Right ventricle myocardium superior (tissue), 1 donor: Measurements from ENCODE around the gene BAIAP3. TPM values are rescaled to one million over a fixed set of nuclear protein-coding genes. Genes with fewer than 3 reads are reported as not detected.
A peak's percentile ranks its signal among the peaks of the same experiment; 100 is the strongest.

ENCODE experiments used
- ATAC-seq: fragments of 200-7000 bp; cut with Tn5 transposase; one replicate; pipeline ENCODE4 v1.9.1; 2020; ENCODE audit warnings: mild to moderate bottlenecking; ENCODE audit not compliant: poor library complexity
- DNase-seq: peaks from one replicate; pipeline ENCODE4 v3.0.0-alpha.2; 2020
- intact Hi-C: fragments of 100-400 bp; cut with DNase I; formaldehyde crosslinking; loops from one replicate; pipeline ENCODE4 v1.11.2; 2022
- total RNA-seq: library from RNA; stranded (reverse); fragmentation: NEBNext Ultra II Directional; extraction: Animal tissue kit (Norgen Biotek cat#: 25700); gene quantifications from one replicate; pipeline ENCODE4 v1.2.1, GENCODE V29; 2021
- donor health status: DM: no; HTN: yes; CAD: no; lungs with severe emphysema.

The BAIAP3 gene
- total RNA-seq, 1 donor from 2014 or later: 3.7 TPM

DNA sequence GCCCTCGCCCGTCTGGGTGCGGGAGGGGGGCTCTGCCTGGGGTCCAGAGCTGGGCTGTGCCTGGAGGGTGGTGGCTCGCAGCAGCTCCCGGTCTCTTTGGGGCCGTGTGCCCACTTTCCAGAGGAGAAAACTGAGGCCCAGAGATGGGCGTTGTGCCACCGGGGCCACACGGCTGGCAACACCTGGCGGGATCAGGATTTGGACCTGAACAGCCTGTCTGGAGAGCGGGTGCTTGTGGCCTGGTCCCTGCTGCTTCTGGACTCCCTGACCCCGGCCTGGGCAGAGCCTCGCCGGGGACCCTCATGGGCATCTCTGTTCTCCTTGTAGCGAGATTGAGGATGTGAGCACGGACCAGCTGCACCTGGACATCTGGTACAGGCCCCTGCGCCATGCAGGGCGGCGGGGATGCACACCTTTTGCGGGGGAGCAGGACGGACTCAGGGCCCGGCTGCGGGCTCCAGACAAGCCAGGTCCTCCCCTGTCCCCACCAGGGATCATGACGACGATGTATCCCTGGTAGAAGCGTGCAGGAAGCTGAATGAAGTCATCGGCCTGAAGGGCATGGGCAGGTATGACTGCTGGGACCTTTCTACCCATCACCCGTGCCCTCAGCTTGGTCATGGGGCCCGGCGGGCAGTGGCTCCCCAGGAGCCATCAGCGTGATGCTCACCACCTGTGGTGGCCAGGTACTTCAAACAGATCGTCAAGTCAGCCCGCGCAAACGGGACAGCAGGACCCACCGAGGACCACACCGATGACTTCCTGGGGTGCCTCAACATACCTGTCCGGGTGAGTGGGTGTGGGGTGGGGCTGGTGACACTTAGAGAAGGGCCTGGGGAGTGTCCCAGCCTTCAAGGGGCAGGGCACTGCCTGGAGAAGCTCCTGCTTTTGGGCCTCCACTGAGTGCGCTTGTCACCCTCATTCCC is 8.3 kb downstream of the BAIAP3 start:
- intact Hi-C loops: no loop called here
- DNase-seq (no peak), ATAC-seq (no peak)

- intact Hi-C loops: no loop called here
- ATAC-seq (peak; percentile 95), DNase-seq (peak; percentile 94)
Observed at GRCh38 chr16:1342526-1343427, 9.3 kb downstream of the BAIAP3 start.

GRCh38 chr16:1343428-1344242 is 10.2 kb downstream of the BAIAP3 start:
- DNase-seq: no peak
- intact Hi-C loops: no loop called here
- ATAC-seq: no peak

GRCh38 chr16:1344499-1344898 is 11.1 kb downstream of the BAIAP3 start:
- intact Hi-C loops: no loop called here
- no peak for ATAC-seq
- DNase-seq: no peak

GRCh38 chr16:1345087-1345486 is 11.6 kb downstream of the BAIAP3 start:
- intact Hi-C loops: no loop called here
- DNase-seq: no peak
- ATAC-seq: no peak

DNA sequence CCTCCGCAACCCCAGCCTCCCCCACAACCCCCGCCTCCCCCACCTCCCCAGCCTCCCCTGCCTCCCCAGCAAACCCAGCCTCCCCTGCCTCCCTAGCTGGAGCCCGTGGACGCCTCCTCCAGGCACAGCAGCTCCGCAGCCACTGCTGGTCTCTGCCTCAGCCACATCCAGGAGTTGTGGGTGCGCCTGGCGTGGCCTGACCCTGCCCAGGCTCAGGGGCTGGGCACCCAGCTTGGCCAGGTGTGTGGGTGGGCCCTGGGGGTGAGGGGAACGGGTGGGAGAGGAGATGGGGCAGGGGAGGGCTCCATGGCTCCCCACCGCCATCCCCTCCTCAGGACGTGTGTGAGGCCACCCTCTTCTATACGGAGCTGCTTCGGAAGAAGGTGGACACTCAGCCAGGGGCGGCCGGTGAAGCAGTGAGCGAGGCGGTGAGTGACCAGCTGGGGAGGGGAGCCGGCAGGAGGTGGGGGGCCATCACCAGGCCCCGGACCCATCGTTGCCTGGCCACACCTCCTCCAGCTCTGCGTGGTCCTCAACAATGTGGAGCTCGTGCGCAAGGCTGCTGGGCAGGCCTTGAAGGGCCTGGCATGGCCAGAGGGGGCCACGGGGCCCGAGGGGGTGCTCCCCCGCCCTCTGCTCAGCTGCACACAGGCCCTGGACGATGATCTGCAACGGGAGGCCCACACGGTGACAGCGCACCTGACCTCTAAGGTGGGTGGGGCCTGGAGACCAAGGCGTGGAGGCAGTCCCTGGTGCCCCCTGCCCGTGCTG is 12.4 kb downstream of the BAIAP3 start:
- intact Hi-C loops: no loop called here
- no peak for ATAC-seq
- no peak for DNase-seq

- no peak for DNase-seq
- no peak for ATAC-seq
- intact Hi-C loops: no loop called here
Observed at GRCh38 chr16:1346422-1347285, 13.2 kb downstream of the BAIAP3 start.

- DNase-seq (no peak), ATAC-seq (no peak)
- intact Hi-C loops: no loop called here
Observed at GRCh38 chr16:1347286-1347855, 13.9 kb downstream of the BAIAP3 start.

DNA sequence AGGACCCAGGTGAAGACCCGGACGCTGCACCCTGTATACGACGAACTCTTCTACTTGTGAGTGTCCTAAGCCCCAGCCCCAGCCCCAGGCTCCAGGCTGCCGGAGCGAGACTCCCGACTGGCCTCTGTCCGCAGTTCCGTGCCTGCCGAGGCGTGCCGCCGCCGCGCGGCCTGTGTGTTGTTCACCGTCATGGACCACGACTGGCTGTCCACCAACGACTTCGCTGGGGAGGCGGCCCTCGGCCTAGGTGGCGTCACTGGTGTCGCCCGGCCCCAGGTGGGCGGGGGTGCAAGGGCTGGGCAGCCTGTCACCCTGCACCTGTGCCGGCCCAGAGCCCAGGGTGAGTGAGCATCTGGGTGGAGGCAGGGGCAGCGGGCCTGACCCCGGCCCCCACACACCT is 14.5 kb downstream of the BAIAP3 start:
- intact Hi-C loops: no loop called here
- DNase-seq: no peak
- ATAC-seq: no peak

- ATAC-seq: no peak
- intact Hi-C loops: no loop called here
- no peak for DNase-seq
Observed at GRCh38 chr16:1348441-1348840, 15.0 kb downstream of the BAIAP3 start.

DNA sequence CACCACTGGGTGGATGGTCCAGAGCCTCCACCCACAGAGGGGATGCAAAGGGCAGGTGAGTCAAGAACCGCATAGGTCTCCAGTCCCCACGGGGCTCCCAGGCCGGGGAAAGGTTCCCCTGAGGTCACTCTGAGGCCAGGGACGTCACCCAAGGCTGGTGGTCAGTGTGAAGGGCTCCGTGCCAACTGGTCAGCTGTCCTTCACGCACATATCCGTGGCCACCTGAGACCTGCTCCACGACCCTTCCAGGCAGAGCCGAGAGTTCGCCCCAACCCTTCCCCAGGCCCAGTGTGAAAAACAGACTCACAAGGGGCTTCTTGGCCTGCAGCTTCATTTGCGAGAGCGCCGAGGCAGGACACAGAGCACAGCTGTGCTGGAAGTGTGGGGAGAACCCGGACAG is 15.5 kb downstream of the BAIAP3 start:
- intact Hi-C loops: no loop called here

DNA sequence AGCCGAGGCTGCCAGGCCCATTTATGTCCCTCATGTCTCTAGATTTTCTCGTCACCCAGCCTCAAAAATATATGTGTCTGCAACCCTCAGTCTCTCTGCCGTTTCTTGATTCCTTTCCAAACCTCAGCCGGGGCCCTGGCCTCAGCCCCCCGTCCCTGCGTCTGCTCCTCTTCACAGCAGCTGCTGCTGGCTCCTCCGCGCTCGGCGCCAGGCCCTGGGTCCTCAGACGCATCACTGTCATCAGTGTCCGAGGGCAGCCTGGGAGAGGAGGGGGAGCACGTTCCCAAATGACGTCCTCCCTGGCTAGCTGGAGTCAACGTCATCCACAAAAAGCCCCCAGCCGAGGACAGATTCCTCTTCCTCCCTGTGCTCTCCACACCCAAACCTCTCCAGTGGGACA is 15.9 kb downstream of the BAIAP3 start:
- DNase-seq (no peak), ATAC-seq (no peak)
- intact Hi-C loops: no loop called here

More for the DNA sequence above, 15.5 kb downstream of the BAIAP3 start:
- DNase-seq (no peak), ATAC-seq (no peak)

DNA sequence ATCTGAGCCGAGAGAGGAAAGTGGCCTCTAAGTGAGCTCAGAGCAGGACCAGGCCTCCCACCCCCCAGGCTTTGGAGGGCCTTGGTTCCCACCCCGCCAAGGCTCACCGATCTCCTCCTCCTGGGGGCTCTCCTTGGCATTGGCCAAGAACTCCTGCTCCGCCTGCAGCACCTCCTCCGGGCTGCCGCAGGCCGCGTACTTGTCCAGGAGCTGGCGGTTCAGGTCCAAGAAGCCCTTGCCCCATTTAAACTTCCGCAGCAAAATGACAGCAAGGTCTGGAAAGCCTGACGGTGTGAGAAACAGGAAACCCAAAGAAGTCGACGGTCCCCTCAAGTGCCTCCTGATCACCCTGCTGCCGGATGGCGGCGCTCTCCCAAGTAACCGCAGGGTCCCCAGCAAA is 16.5 kb downstream of the BAIAP3 start:
- ATAC-seq: no peak
- intact Hi-C loops: no loop called here

GRCh38 chr16:1350691-1351090 is 17.2 kb downstream of the BAIAP3 start:
- no peak for DNase-seq
- intact Hi-C loops: no loop called here

More for the DNA sequence above, 16.5 kb downstream of the BAIAP3 start:
- DNase-seq: no peak

DNA sequence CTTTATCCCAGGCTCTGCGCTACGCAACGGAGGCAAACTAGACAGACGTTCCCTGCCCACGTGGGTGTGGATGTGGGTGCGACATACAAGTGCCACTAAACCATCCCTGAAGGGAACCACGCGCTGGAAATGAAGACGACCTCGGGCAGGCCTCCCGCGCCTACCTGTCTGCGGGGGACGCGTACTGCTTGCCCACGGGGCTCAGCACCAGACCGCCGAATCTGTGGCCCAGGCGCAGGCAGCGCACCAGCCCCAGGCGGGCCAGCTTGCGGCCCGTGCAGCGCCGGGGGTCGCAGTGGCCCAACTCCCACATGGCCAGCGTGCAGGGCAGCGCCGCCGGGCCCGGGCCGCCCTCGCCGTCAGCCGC is 17.8 kb downstream of the BAIAP3 start:
- peak; percentile 2 for ATAC-seq
- intact Hi-C loops: no loop called here

More at GRCh38 chr16:1350691-1351090, 17.2 kb downstream of the BAIAP3 start:
- ATAC-seq: no peak

GRCh38 chr16:1351582-1352362 is 18.3 kb downstream of the BAIAP3 start, which contains the start of the genes GNPTG and TSR3:
GNPTG (plus strand) TSS chr16:1351931; CDS start chr16:1351966, 35 bp downstream.
TSR3 (minus strand) TSS chr16:1351878; CDS start chr16:1351804, 74 bp downstream.
- ATAC-seq (peak; percentile 86), DNase-seq (peak; percentile 93)
- intact Hi-C loops: no loop called here

More for the DNA sequence above, 17.8 kb downstream of the BAIAP3 start:
- DNase-seq: no peak
